G401 (cell line): ENCODE measurements around the gene RABGAP1L. TPM values are rescaled to one million over a fixed set of nuclear protein-coding genes. Genes with fewer than 3 reads are reported as not detected.

Source experiments
- DNase-seq: peaks from one replicate; pipeline ENCODE4 v3.0.0-alpha.2; 2015; ENCODE audit warnings: low spot score
- in situ Hi-C: cut with HindIII; loops from 2 replicates; pipeline ENCODE4 v1.10.0; 2016; ENCODE audit warnings: low sequenced_read_pairs, mixed read lengths
- total RNA-seq: library from RNA; depleted of rRNA; stranded (reverse); fragments of >200 nt; shearing (Covaris generic); gene quantifications from 2 replicates; pipeline ENCODE4 v1.2.3, GENCODE V29; 2014

The RABGAP1L gene
- total RNA-seq, 1 experiment from 2014 or later = 23.3 TPM

- in situ Hi-C loops = no loop called here
- DNase-seq = no peak
Observed at GRCh38 chr1:174898102-174898797, 738.9 kb downstream of the RABGAP1L start.

GRCh38 chr1:174900317-174900716, 741.0 kb downstream of the RABGAP1L start:
- DNase-seq = no peak
- in situ Hi-C loops = no loop called here

- DNase-seq = no peak
- in situ Hi-C loops = no loop called here
Observed at GRCh38 chr1:174902531-174903099, 743.3 kb downstream of the RABGAP1L start.

GRCh38 chr1:174911606-174912005, 752.3 kb downstream of the RABGAP1L start:
- in situ Hi-C loops = no loop called here
- DNase-seq = peak; percentile 47

GRCh38 chr1:174912264-174912663, 752.9 kb downstream of the RABGAP1L start:
- DNase-seq = no peak
- in situ Hi-C loops = no loop called here

- DNase-seq = no peak
- in situ Hi-C loops = no loop called here
Observed at GRCh38 chr1:174913225-174913903, 754.0 kb downstream of the RABGAP1L start.

- in situ Hi-C loops = no loop called here
- no peak for DNase-seq
Observed at GRCh38 chr1:174914991-174915390, 755.7 kb downstream of the RABGAP1L start.

GRCh38 chr1:174916846-174917245, 757.5 kb downstream of the RABGAP1L start:
- in situ Hi-C loops = no loop called here

GRCh38 chr1:174920093-174920492, 760.8 kb downstream of the RABGAP1L start:
- DNase-seq = no peak
- in situ Hi-C loops = no loop called here

More at GRCh38 chr1:174916846-174917245, 757.5 kb downstream of the RABGAP1L start:
- no peak for DNase-seq

- no peak for DNase-seq
- in situ Hi-C loops = no loop called here
Observed at GRCh38 chr1:174922121-174922520, 762.8 kb downstream of the RABGAP1L start.

- no peak for DNase-seq
- in situ Hi-C loops = no loop called here
Observed at GRCh38 chr1:174923820-174924219, 764.5 kb downstream of the RABGAP1L start.

GRCh38 chr1:174928541-174928940, 769.2 kb downstream of the RABGAP1L start:
- DNase-seq = no peak
- in situ Hi-C loops = no loop called here

- in situ Hi-C loops = no loop called here
- DNase-seq = no peak
Observed at GRCh38 chr1:174931214-174931613, 771.9 kb downstream of the RABGAP1L start.

- in situ Hi-C loops = no loop called here
- no peak for DNase-seq
Observed at GRCh38 chr1:174932587-174932986, 773.3 kb downstream of the RABGAP1L start.

- in situ Hi-C loops = no loop called here
- no peak for DNase-seq
Observed at GRCh38 chr1:174935961-174936727, 776.8 kb downstream of the RABGAP1L start.

- DNase-seq = no peak
- in situ Hi-C loops = no loop called here
Observed at GRCh38 chr1:174938281-174939007, 779.1 kb downstream of the RABGAP1L start.

- no peak for DNase-seq
Observed at GRCh38 chr1:174939775-174940545, 780.6 kb downstream of the RABGAP1L start.

GRCh38 chr1:174940646-174941175, 781.4 kb downstream of the RABGAP1L start:
- peak; percentile 97 for DNase-seq
- in situ Hi-C loops = no loop called here

More at GRCh38 chr1:174939775-174940545, 780.6 kb downstream of the RABGAP1L start:
- in situ Hi-C loops = no loop called here
